HG03159 (cell line): ENCODE results near the gene ARHGAP33.

Experiments
- ATAC-seq: cut with Tn5 transposase; IDR thresholded peaks from one replicate; pipeline ENCODE4 v1.9.1; 2021; ENCODE audit warnings: mild to moderate bottlenecking, moderate library complexity; ENCODE audit not compliant: unreplicated experiment

ARHGAP33 gene

GRCh38 chr19:35775298-35776101, at the start of gene ARHGAP33:
Gene ARHGAP33 (plus strand): TSS chr19:35775564. CDS start chr19:35775659, 95 bp downstream.
- peak; percentile 86 for ATAC-seq

- no peak for ATAC-seq
Measured at GRCh38 chr19:35727053-35727955, 48.1 kb upstream of the ARHGAP33 start.

GRCh38 chr19:35727956-35728706, 47.2 kb upstream of the ARHGAP33 start:
- no peak for ATAC-seq

- ATAC-seq = no peak
Measured at GRCh38 chr19:35729021-35729420, 46.3 kb upstream of the ARHGAP33 start.

- ATAC-seq = no peak
Measured at GRCh38 chr19:35729763-35730162, 45.6 kb upstream of the ARHGAP33 start.

- no peak for ATAC-seq
Measured at GRCh38 chr19:35730326-35730725, 45.0 kb upstream of the ARHGAP33 start.

GRCh38 chr19:35731353-35731752, 44.0 kb upstream of the ARHGAP33 start:
- no peak for ATAC-seq

GRCh38 chr19:35731779-35732405, 43.5 kb upstream of the ARHGAP33 start:
- ATAC-seq = no peak

GRCh38 chr19:35732540-35733179, 42.7 kb upstream of the ARHGAP33 start:
- no peak for ATAC-seq

GRCh38 chr19:35733180-35734125, 41.9 kb upstream of the ARHGAP33 start:
- no peak for ATAC-seq

- ATAC-seq = no peak
Measured at GRCh38 chr19:35734273-35734672, 41.1 kb upstream of the ARHGAP33 start.

GRCh38 chr19:35734889-35735288, 40.5 kb upstream of the ARHGAP33 start:
- ATAC-seq = no peak

GRCh38 chr19:35736913-35737886, 38.2 kb upstream of the ARHGAP33 start:
- ATAC-seq = no peak

- no peak for ATAC-seq
Measured at GRCh38 chr19:35738021-35738886, 37.1 kb upstream of the ARHGAP33 start.

GRCh38 chr19:35738887-35739229, 36.5 kb upstream of the ARHGAP33 start:
- ATAC-seq = no peak

GRCh38 chr19:35739275-35740107, 35.9 kb upstream of the ARHGAP33 start:
- ATAC-seq = no peak
